VCaP (cell line): ENCODE data around the gene DEPDC5.
"Not testable (repeated sequence)": the region's sequence is repeated elsewhere in the genome, so short reads cannot be mapped to it uniquely, and the experiment has no call there.

Source experiments
- H3K27ac ChIP-seq: fragments of 450-650 bp; 2 replicates; pipeline ENCODE4 v1.5.1; 2017
- TF ChIP-seq, protein P1 (sequence below): fragments of 450-650 bp; conservative IDR thresholded peaks from 2 replicates; pipeline ENCODE4 v1.5.1; 2017; ENCODE audit warnings: mild to moderate bottlenecking, moderate library complexity

The DEPDC5 gene

DNA sequence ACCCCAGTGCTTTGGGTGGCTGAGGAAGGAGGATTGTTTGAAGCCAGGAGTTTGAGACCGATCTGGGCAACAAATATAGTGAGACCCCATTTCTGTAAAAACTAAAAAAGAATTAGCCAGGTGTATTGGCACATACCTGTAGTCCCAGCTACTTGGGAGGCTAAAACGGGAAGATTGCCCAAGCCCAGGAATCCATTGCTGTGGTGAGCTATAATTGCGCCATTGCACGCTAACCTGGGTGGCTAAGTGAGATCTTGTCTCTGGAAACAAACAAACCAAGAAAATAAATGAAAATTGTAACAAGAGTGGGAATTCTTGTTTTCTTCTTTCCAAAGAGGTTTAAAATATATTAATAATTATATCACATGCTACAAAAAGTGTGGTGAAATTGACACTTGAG, 52.9 kb downstream of the DEPDC5 start:
- no peak overlapping the region for H3K27ac ChIP-seq

DNA sequence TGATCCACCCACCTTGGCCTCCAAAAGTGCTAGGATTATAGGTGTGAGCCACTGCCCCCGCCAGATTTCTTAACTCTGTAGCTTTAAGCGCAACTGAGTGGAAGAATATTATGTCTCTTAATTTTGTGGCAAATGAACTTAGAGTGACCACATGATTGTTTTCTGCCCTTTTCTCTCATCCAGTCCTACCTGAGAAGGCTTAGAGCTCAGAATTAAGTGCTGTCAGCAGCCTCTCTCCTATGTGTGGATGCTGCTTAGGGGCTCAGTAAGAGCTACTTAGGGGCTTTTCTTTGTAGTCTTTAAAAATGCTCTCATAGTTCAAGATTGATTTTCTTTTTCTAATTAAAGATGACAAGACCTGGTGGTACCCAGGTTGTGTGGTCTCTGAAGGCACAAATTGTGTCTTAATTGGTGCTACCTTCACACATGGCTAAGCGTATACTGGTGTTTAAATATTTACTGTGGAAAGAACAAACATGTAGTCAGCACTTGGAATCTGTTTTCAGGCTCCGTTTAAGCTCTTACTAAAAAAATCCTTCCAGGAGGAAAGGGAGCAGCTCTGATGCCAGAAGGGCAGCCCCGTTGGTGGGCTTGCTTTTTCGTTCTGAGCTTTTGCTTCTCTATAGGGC, 59.3 kb downstream of the DEPDC5 start:
- peak overlapping the region; percentile 91 for H3K27ac ChIP-seq
- TF ChIP-seq, protein P1, sequence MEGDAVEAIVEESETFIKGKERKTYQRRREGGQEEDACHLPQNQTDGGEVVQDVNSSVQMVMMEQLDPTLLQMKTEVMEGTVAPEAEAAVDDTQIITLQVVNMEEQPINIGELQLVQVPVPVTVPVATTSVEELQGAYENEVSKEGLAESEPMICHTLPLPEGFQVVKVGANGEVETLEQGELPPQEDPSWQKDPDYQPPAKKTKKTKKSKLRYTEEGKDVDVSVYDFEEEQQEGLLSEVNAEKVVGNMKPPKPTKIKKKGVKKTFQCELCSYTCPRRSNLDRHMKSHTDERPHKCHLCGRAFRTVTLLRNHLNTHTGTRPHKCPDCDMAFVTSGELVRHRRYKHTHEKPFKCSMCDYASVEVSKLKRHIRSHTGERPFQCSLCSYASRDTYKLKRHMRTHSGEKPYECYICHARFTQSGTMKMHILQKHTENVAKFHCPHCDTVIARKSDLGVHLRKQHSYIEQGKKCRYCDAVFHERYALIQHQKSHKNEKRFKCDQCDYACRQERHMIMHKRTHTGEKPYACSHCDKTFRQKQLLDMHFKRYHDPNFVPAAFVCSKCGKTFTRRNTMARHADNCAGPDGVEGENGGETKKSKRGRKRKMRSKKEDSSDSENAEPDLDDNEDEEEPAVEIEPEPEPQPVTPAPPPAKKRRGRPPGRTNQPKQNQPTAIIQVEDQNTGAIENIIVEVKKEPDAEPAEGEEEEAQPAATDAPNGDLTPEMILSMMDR: no peak

More for the DNA sequence above, 52.9 kb downstream of the DEPDC5 start:
- TF ChIP-seq, protein P1: no peak

DNA sequence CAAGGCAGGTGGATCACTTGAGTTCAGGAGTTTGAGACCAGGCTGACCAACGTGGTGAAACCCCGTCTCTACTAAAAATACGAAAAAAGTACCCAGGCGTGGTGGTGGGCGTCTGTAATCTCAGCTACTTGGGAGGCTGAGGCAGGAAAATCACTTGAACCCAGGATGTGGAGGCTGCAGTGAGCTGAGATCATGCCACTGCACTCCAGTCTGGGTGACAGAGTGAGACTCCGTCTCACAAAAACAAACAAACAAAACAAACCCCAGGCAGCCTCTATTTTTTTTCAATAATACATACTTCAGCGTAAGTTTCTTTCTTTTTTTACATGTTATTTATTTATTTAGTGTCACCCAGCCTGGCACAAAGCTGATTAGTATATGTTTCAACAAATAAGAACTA, 60.1 kb downstream of the DEPDC5 start:
- peak overlapping the region; percentile 91 for H3K27ac ChIP-seq

DNA sequence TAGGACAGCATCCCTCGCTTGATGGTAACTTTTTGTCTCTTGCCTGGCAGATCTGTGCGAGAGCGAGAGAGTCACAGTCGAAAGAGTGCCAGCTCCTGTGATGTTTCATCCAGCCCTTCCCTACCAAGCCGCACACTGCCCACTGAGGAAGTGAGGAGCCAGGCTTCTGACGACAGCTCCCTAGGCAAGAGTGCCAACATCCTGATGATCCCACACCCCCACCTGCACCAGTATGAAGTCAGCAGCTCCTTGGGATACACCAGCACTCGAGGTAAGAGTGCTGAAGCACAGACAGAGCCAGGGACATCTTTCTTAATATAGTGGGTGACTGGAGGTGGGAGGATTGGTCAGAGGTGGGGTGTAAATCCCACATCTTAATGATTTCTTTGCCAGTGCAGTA, 61.1 kb downstream of the DEPDC5 start:
- TF ChIP-seq, protein P1: no peak
- H3K27ac ChIP-seq: peak overlapping the region; percentile 91

DNA sequence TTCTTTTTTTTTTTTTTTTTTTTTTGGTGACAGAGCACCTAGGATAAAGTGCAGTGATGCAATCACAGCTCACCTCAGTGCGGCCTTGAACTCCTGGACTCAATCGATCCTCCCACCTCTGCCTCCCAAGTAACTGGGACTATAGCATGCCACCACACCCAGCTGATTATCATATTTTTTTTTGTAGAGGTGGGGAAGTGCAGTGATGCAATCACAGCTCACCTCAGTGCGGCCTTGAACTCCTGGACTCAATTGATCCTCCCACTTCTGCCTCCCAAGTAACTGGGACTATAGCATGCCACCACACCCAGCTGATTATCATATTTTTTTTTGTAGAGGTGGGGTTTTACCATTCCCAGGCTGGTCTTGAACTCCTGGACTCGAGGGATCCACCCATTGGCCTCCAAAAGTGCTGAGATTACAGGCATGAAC, 61.6 kb downstream of the DEPDC5 start:
- not testable (repeated sequence) for H3K27ac ChIP-seq

DNA sequence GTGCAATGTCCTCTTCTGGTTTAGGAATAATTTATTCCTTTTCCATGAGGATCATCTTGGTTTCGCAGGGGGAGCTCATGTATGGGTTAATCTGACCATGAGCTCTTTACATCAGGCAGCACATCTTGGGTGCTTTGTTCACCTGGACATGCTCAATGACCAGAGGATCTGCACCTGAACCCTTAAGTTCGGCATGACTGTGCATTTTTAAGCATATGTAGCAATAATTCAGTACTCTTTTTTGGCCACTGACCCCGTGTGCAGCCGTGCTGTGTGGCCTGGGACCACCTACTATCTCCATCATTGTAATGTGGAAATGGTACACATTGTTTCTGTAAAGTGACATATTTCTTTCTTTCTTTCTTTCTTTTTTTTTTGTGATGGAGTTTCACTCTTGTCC, 62.9 kb downstream of the DEPDC5 start:
- TF ChIP-seq, protein P1: no peak
- no peak overlapping the region for H3K27ac ChIP-seq

DNA sequence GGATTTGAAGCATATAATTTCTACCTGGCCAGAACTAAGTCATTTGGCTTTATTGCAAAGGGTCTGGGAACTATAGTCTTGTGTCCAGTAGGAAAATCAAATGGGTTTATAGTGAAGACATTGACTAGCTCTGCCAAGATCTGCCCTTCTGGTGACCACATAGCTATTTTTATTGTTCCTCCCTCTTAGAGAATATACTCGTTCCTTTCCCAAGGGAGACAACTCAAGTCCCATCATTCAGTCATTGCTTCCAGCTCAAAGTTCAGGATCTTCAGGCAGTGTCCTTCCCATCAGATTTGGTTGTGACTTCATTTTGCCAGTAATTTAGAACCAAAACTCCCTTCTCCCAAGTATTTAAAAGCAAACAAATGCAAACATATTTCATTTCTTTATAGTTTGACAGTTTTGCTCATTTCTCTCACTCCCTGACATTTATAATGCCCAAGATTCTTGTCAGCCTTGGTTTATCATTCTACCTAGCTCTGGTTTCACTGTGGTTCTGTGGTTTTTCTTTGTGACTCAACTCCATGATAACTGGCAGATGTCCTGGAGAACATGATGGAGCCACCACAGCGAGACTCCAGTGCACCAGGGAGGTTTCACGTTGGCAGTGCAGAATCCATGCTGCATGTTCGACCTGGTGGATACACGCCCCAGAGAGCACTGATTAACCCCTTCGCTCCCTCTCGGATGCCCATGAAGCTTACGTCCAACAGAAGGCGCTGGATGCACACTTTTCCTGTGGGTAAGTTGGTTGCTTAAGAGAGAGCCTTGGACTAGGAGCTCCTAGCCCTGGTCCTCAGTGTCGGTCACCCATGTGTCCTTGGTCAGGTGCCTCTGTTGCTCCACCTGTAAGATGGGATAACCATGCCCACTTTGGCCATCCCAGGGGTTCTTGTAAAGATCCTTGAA, 64.9 kb downstream of the DEPDC5 start:
- TF ChIP-seq, protein P1: no peak

DNA sequence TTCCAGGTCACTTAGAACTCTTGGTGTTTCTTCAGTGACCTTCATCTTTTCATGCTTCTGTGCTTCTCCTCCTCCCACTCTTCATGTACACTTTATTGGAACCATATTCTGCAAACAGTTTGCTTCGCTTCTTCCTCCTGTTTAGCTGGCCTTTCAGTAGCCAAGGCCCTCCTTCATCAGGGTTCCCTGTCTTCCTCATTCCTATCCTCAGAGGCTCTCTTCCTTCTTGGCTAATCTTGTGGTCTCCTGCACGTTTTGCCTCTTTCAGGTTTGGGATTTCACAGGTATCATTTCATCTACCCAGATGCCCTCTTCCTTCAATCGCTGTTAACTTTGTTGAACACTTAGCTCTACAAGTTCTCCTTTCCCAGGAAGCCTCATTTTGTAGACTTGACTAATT, 66.8 kb downstream of the DEPDC5 start:
- no peak overlapping the region for H3K27ac ChIP-seq
- TF ChIP-seq, protein P1: no peak

More for the DNA sequence above, 64.9 kb downstream of the DEPDC5 start:
- H3K27ac ChIP-seq: no peak overlapping the region
